Dendritic cell treated with granulocyte-macrophage colony-stimulating factor and Interleukin-4, amounts not matched to agents 40 ng/mL and 50 ng/mL, for 4 days (primary cell): ENCODE measurements around the gene OSCP1.
A peak's percentile ranks its signal among the peaks of the same experiment; 100 is the strongest.
"Not testable (repeated sequence)": the region's sequence is repeated elsewhere in the genome, so short reads cannot be mapped to it uniquely, and the experiment has no call there.

Experiments used
- H3K27ac Mint-ChIP-seq: one replicate; pipeline ENCODE4 v1.8.0; 2022; ENCODE audit warnings: mild to moderate bottlenecking, mixed read lengths
- H3K27me3 Mint-ChIP-seq: one replicate; pipeline ENCODE4 v1.8.0; 2022; ENCODE audit warnings: mild to moderate bottlenecking, mixed read lengths
- H3K36me3 Mint-ChIP-seq: one replicate; pipeline ENCODE4 v1.8.0; 2022; ENCODE audit warnings: low read depth, mixed read lengths
- H3K4me1 Mint-ChIP-seq: one replicate; pipeline ENCODE4 v1.8.0; 2022; ENCODE audit warnings: low read depth, mixed read lengths
- H3K4me3 Mint-ChIP-seq: one replicate; pipeline ENCODE4 v1.8.0; 2022; ENCODE audit warnings: mild to moderate bottlenecking, moderate library complexity, mixed read lengths
- H3K9me3 Mint-ChIP-seq: one replicate; pipeline ENCODE4 v1.8.0; 2022; ENCODE audit warnings: mixed read lengths
- intact Hi-C: fragments of 100-400 bp; cut with micrococcal nuclease; formaldehyde crosslinking; loops from one replicate; pipeline ENCODE4 v1.15.0; 2022

The OSCP1 gene

DNA sequence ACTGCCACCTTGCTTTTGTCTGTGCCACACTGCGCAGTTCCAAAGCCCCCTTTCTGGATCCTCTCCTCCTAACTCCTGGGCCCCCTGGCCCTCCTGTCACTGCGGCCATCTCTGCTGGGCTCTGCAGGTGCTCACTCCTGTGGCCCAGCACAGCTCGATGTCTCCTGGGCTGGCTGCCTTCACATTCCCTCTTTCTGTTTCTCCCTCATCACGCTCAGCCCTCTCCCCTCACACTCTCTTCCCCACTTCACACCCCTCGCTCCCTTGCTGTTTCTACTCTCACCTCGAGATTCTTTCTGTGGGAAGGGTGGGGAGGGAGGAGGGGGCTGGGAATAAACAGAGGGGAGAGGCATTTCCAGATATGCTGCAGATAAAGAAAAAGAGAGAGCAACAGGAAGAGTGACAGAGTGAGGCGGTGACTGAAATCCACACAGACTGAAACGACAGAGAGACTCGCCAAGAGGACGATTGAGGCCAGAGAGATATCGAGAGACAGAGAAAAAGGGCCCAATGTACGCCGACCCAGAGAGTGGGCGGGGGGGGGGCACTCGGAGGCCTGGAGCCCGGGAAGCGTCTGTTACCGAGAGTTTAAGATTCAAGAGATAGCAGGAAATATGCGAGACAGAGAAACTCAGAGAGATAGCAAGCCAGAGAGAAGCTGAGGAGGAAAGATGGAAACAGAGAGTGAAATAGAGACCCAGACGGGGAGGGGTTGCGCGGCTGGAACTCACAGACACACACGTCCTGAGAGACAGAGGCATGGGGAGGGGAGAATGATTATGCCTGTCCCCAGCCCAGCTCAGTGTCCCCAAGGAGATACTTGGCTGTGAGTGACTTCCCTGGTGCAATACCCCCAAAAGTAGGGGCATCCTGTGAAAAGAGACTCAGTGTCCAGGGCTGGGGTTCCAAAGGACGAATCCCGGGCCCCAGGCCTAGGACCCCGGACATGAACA is 31.8 kb upstream of the OSCP1 start:
- peak overlapping the region; percentile 89 for H3K27ac Mint-ChIP-seq
- no peaks in the 10 kb centered on the region for H3K27me3 Mint-ChIP-seq
- peaks cover 79% of the 10 kb centered on the region for H3K4me1 Mint-ChIP-seq
- peak overlapping the region; percentile 91 for H3K4me3 Mint-ChIP-seq
- peaks cover 35% of the 10 kb centered on the region for H3K36me3 Mint-ChIP-seq
- no peaks in the 10 kb centered on the region for H3K9me3 Mint-ChIP-seq
- intact Hi-C loops: no loop called here

DNA sequence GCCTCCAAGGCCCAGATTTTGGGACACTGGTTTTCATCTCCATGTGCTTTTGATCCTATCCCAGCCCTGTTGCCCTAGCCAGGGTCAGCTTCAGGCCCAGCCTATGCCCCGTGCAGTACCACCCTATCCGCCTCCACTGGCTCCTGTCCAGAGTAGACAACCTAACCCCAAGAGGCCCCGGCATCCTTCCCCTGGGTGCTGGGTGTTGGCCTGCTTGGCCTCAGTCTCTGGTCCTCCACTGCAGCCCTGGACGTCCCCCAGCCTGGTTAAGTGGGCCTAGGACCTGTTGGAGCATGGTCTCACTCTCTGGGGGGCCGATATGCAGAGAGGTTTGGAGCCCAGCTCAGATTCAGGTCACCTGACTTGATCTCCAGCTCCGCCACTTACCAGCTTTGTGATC is 30.8 kb upstream of the OSCP1 start:
- no peak overlapping the region for H3K27ac Mint-ChIP-seq
- no peaks in the 10 kb centered on the region for H3K27me3 Mint-ChIP-seq
- H3K36me3 Mint-ChIP-seq: peaks cover 43% of the 10 kb centered on the region
- H3K9me3 Mint-ChIP-seq: no peaks in the 10 kb centered on the region
- no peak overlapping the region for H3K4me3 Mint-ChIP-seq
- H3K4me1 Mint-ChIP-seq: peaks cover 69% of the 10 kb centered on the region
- intact Hi-C loops: no loop called here

DNA sequence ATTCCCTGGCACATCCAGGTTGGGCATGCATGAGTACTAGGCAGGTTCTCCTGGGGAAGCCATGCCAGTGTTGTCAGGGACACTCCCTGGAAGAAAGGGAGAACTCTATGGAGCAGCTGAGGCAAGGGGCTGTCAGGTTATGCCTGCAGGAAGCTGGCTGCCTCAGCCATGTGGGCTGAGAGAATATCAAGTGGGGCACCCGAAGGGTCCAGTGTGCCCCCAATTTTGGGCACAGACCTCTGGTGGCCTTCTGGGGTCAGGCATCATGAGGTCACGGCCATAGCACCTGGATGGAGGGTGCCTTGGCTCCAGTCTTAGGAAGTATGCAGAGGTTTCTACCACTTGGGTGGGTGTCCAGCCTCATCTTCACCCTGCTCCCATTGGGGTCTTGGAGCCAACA is 29.9 kb upstream of the OSCP1 start:
- Mint-ChIP-seq H3K36me3 (peaks cover 52% of the 10 kb centered on the region), H3K4me3 (no peak overlapping the region), H3K27ac (peak overlapping the region; percentile 30), H3K27me3 (no peaks in the 10 kb centered on the region), H3K4me1 (peaks cover 61% of the 10 kb centered on the region), H3K9me3 (no peaks in the 10 kb centered on the region)
- intact Hi-C loops: no loop called here

DNA sequence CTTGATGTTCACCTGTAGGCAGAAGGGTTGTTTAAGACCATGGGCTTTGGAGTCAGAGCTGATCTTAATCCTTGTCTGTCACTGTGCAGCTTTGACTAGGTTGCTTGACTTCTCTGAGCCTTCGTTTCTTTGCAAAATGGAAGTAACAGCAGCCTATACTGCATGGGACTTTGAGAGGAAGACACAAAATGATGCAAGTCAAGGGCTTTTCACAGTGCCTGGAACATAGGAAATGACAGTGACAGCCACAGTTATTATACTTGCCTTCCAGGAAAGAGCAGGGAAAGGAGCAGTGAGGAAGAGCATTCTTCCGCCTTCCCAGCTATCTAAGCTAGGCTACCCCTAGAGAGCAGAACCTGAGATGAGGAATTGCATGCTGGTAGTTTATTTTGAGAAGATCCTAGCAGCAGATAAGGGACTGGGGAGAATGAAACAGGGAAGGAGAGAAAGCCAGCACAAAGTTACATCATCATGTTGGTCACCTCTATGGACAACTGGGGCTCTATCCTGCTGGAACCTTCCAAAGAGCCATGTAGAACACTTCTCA is 29.3 kb upstream of the OSCP1 start:
- H3K27me3 Mint-ChIP-seq: no peaks in the 10 kb centered on the region
- intact Hi-C loops: no loop called here
- no peaks in the 10 kb centered on the region for H3K9me3 Mint-ChIP-seq
- H3K4me3 Mint-ChIP-seq: no peak overlapping the region
- peak overlapping the region; percentile 30 for H3K27ac Mint-ChIP-seq
- H3K4me1 Mint-ChIP-seq: peaks cover 58% of the 10 kb centered on the region
- H3K36me3 Mint-ChIP-seq: peaks cover 58% of the 10 kb centered on the region

DNA sequence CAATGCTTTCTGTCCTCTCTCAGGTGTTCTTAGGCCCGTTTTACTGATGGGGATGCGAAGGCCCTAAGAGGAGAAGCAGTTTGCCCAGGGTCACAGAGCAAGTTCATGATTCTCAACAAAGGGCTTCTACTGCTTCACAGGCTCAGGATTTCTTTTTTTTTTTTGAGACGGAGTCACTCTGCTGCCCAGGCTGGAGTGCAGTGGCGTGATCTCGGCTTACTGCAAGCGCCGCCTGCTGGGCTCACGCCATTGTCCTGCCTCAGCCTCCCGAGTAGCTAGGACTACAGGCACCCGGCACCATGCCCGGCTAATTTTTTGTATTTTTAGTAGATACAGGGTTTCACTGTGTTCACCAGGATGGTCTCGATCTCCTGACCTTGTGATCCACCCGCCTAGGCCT is 27.4 kb upstream of the OSCP1 start:
- peaks cover 73% of the 10 kb centered on the region for H3K36me3 Mint-ChIP-seq
- H3K4me3 Mint-ChIP-seq, intact Hi-C loops, H3K9me3 Mint-ChIP-seq, H3K27me3 Mint-ChIP-seq, H3K27ac Mint-ChIP-seq: not testable (repeated sequence)
- H3K4me1 Mint-ChIP-seq: peaks cover 54% of the 10 kb centered on the region

DNA sequence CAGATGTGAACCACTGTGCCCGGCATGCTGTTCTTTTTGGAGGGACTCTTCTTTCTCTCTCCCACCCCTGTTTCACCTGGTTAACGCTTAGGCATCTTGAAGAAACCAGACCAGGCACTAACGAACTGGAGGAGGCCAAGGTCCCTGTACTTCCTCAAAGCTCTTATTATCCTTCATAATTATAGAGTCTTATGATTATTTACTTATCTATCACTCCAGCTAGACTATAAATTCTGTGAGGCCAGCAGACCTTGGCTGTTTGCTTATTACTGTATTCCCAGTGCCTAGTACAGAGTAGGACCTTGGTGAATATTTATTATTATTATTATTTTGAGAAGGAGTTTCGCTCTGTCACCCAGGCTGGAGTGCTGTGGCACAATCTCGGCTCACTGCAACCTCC is 26.7 kb upstream of the OSCP1 start:
- H3K36me3 Mint-ChIP-seq: peaks cover 72% of the 10 kb centered on the region
- H3K4me3 Mint-ChIP-seq: no peak overlapping the region
- no peaks in the 10 kb centered on the region for H3K27me3 Mint-ChIP-seq
- H3K4me1 Mint-ChIP-seq: peaks cover 47% of the 10 kb centered on the region
- intact Hi-C loops: no loop called here
- H3K27ac Mint-ChIP-seq: no peak overlapping the region
- H3K9me3 Mint-ChIP-seq: no peaks in the 10 kb centered on the region

DNA sequence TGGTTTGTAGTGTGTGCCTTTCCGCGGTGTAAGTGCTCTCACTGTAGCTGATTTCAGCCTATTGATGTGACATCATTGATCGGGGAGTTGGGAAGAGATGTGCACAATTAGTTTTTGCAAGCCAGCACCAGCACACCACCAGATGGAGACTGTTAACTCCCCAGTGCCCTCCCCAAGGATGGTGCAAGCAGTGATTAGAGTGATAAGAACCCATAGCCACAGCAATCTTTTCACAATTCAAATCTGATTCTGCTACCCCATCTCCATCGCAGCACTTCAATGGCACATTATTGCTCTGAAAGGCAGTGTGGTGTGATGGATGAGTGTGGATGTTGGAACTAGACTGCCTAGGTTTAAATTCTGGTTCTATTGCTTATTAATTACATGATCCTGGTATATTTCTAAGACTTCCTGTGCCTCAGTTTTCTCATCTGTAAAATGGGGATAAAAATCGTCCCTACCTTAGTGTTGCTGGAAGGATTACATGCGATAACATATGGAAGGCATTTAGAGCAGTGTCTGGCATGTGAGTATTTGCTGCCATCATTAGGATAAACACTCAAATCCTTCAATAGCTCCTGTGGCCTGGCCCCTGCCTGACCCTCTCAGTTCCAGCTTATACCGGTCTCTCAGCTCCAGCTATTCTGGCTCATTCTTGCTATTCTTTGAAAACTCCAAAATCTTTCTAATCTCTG is 25.8 kb upstream of the OSCP1 start:
- H3K27me3 Mint-ChIP-seq: no peaks in the 10 kb centered on the region
- no peak overlapping the region for H3K4me3 Mint-ChIP-seq
- intact Hi-C loops: no loop called here
- H3K36me3 Mint-ChIP-seq: peaks cover 78% of the 10 kb centered on the region
- no peaks in the 10 kb centered on the region for H3K9me3 Mint-ChIP-seq
- H3K27ac Mint-ChIP-seq: no peak overlapping the region
- peaks cover 38% of the 10 kb centered on the region for H3K4me1 Mint-ChIP-seq

DNA sequence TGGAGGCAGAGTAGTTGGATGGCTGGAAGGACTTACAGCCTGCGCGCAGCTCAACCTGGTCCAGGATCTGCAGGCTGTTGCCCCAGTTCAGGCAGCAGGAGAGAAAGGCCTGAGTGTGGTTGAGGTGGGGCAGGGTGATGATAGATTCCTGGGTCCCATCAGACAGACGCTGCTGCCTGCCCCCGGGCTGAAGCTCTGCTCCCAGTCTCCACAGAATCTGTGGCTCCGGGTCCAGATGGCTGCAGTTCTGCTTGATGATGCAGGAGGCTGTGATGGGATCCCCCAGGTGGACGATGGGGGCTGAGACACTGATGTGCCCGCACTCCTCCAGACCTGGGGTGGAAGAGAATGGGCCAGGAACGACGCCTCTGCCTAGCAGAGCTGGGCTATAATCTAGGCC is 25.1 kb upstream of the OSCP1 start:
- H3K27me3 Mint-ChIP-seq: no peaks in the 10 kb centered on the region
- H3K36me3 Mint-ChIP-seq: peaks cover 81% of the 10 kb centered on the region
- no peak overlapping the region for H3K4me3 Mint-ChIP-seq
- peaks cover 31% of the 10 kb centered on the region for H3K4me1 Mint-ChIP-seq
- intact Hi-C loops: no loop called here
- H3K9me3 Mint-ChIP-seq: no peaks in the 10 kb centered on the region
- no peak overlapping the region for H3K27ac Mint-ChIP-seq

DNA sequence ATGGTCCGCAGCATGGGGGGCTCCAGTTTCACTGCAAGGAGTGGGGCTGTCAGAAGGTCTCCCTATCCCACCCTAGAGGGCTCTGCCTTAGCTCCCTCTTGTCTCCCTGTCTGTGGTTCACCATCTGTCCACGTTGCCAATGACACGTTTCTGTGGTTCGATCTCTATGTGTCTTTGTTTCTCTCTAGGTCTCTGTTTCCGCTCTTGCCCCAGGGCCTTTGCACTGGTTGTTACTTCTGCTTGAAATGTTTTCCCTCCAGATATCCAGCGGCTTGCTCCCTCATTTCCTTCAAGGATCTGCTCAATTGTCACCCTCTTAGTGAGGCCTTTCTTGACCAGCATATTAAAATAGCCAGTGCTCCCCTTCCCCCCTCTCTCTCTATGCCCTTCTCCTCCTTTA is 22.4 kb upstream of the OSCP1 start:
- Mint-ChIP-seq H3K4me3 (no peak overlapping the region), H3K27ac (peak overlapping the region; percentile 29), H3K4me1 (peaks cover 18% of the 10 kb centered on the region), H3K9me3 (no peaks in the 10 kb centered on the region), H3K27me3 (no peaks in the 10 kb centered on the region), H3K36me3 (peaks cover 81% of the 10 kb centered on the region)
- intact Hi-C loops: no loop called here

DNA sequence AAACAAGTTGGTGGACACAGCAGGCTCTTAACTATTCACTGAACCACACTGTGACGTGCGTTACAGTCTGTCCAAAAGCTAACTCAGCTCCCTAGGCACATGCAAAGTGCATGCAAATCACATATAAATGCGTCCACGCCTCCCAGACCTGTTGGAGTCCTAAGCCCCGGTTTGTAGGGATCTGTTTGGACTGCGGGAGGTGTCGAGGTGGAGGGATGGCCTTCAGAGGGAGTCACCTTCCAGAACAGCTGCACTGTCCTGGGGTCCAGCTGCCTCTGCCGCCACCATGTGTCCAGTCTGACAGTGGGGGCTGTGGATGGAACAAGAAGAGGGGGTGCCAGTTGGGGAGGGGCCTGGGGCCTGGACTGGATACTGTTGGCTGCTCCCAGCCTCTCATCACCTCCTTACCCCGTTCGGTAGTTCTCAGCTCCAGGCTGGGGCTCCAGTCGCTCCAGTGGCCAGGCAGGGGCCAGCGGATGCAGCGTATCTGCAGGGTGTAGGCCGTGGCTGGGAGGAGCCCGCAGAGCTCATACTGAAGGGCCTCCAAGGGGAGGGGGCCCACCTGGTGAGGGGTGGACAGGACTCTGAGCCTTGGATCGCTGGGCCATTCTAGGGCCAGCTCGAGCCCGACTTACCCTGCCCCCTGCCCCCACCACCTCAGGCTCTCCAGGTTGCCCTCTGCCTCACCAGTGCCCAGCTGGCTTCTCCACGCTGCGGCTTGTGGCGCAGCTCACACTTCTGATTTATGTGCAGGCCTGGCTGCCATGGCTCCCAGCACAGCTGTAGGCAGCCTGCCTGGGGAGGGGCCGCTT is 21.8 kb upstream of the OSCP1 start:
- H3K36me3 Mint-ChIP-seq: peaks cover 87% of the 10 kb centered on the region
- intact Hi-C loops: no loop called here
- peak overlapping the region; percentile 29 for H3K27ac Mint-ChIP-seq
- H3K4me3 Mint-ChIP-seq: no peak overlapping the region
- H3K27me3 Mint-ChIP-seq: no peaks in the 10 kb centered on the region
- H3K9me3 Mint-ChIP-seq: no peaks in the 10 kb centered on the region
- H3K4me1 Mint-ChIP-seq: peaks cover 22% of the 10 kb centered on the region

DNA sequence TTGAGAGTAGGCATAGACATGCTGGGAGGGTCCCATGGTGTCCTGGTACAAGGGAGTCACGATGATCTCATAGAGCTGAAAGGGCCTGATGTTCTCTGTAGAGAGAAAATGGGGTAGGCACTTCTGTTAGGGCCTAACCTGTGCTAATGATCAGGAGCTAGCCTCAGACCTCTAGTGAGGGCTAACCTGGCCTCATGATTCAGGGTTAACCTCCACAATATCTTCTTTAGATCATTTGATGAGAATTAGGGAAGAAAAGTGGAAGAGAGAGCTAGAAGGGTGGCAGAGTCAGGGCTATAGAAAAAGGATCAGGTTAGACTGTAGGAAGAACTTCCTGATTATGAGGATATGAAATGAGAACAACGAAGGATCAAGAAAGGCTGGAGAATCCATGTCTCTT is 18.9 kb upstream of the OSCP1 start:
- H3K27ac Mint-ChIP-seq: peak overlapping the region; percentile 12
- no peaks in the 10 kb centered on the region for H3K27me3 Mint-ChIP-seq
- peaks cover 79% of the 10 kb centered on the region for H3K36me3 Mint-ChIP-seq
- intact Hi-C loops: no loop called here
- no peak overlapping the region for H3K4me3 Mint-ChIP-seq
- H3K9me3 Mint-ChIP-seq: no peaks in the 10 kb centered on the region
- peaks cover 45% of the 10 kb centered on the region for H3K4me1 Mint-ChIP-seq

DNA sequence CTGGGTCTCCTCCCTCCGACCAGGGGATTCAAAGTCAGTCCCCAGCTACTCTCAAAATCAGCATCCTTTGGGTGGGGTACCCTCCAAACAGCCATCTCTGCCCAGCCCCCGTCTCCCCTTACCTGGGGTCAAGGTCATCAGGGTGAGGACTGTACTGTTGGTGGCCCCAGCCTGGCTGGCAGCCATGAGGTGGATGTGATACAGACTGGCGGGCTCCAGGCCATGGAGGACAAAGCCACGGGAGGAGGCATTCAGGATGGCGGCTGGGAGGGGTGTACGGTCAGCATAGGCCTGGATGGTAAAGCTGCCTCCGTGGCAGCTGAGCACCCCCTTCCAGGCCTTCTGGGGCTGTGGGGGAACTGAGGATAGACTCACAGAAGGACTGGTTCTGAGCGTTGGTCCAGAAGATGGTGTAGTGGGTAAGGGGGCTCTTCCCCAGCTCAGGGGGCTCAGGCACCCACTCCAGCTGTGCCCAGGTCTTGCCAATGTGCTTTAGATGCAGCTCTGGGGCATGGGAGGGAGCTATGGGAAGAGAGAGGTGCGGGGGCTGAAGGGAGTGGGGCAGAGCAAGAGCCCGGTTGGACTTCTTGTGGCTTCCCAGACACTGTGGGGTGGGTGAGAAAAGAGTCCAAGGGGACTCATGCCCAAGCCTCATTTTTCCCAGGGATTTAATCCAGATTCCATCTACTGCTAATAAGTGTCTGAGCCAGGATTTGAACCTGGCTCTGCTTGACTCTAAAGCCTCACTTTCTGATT is 17.6 kb upstream of the OSCP1 start:
- no peaks in the 10 kb centered on the region for H3K27me3 Mint-ChIP-seq

DNA sequence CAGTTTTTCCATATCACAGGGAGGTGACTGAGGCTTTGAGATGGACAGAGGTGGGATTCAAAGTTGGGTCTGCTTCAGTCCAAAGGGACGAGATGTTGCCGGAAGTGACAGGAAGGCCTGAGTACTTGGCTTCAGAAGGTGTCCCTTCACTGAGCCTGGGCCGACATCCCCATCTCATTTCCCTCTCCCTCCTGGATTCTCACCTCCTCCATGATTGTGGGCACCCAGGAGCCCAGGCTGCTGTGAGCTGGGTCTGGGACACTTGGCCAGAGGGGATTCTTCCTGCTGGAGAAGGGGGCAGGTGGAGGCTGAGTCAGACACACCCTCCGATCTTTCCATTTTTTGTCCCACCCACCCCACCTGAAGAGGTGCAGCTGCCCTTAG is 16.8 kb upstream of the OSCP1 start:
- Mint-ChIP-seq H3K27ac (peak overlapping the region; percentile 96), H3K27me3 (no peaks in the 10 kb centered on the region), H3K36me3 (peaks cover 76% of the 10 kb centered on the region), H3K4me1 (peaks cover 48% of the 10 kb centered on the region), H3K9me3 (no peaks in the 10 kb centered on the region), H3K4me3 (no peak overlapping the region)
- intact Hi-C loops: no loop called here

More for the DNA sequence above, 17.6 kb upstream of the OSCP1 start:
- Mint-ChIP-seq H3K27ac (peak overlapping the region; percentile 96), H3K36me3 (peaks cover 76% of the 10 kb centered on the region), H3K9me3 (no peaks in the 10 kb centered on the region), H3K4me3 (no peak overlapping the region), H3K4me1 (peaks cover 44% of the 10 kb centered on the region)
- intact Hi-C loops: no loop called here
